Endodermal cell (in vitro differentiated cells): ENCODE measurements around the gene FAM162A. TPM values are rescaled to one million over a fixed set of nuclear protein-coding genes. Genes with fewer than 3 reads are reported as not detected.

Experiments used
- DNase-seq: peaks from one replicate; pipeline ENCODE4 v3.0.0-alpha.2; 2017
- H3K27ac ChIP-seq: 2 replicates; pipeline ENCODE4 v1.5.1; 2013; ENCODE audit warnings: mild to moderate bottlenecking, low read depth, low read length, moderate library complexity
- H3K27me3 ChIP-seq: 2 replicates; pipeline ENCODE4 v1.6.1; 2013; ENCODE audit warnings: mild to moderate bottlenecking, low read length, moderate library complexity; ENCODE audit not compliant: insufficient read depth, control insufficient read depth, poor library complexity, severe bottlenecking
- H3K36me3 ChIP-seq: 2 replicates; pipeline ENCODE4 v1.7.0; 2013; ENCODE audit warnings: mild to moderate bottlenecking, low read length, moderate library complexity; ENCODE audit not compliant: control insufficient read depth, insufficient read depth
- H3K4me1 ChIP-seq: one replicate; pipeline ENCODE4 v1.7.0; 2013; ENCODE audit warnings: low read length; ENCODE audit not compliant: control insufficient read depth, insufficient read depth
- H3K4me3 ChIP-seq: 2 replicates; pipeline ENCODE4 v1.5.1; 2013; ENCODE audit warnings: mild to moderate bottlenecking, low read length, moderate library complexity
- H3K9ac ChIP-seq: 2 replicates; pipeline ENCODE4 v1.6.1; 2013; ENCODE audit warnings: mild to moderate bottlenecking, low read length, moderate library complexity; ENCODE audit not compliant: poor library complexity, severe bottlenecking; ENCODE audit errors: extremely low read depth
- H3K9me3 ChIP-seq: 2 replicates; pipeline ENCODE4 v1.6.1; 2013; ENCODE audit warnings: mild to moderate bottlenecking, low read length, moderate library complexity; ENCODE audit not compliant: control insufficient read depth
- H3K27ac Mint-ChIP-seq: 2 replicates; pipeline ENCODE4 v1.8.0; 2020; ENCODE audit warnings: mixed read lengths
- H3K27me3 Mint-ChIP-seq: 2 replicates; pipeline ENCODE4 v1.8.0; 2021; ENCODE audit warnings: mild to moderate bottlenecking, mixed read lengths; ENCODE audit not compliant: insufficient read depth
- H3K36me3 Mint-ChIP-seq: 2 replicates; pipeline ENCODE4 v1.8.0; 2020; ENCODE audit warnings: low read depth, mixed read lengths
- H3K4me1 Mint-ChIP-seq: 2 replicates; pipeline ENCODE4 v1.8.0; 2020; ENCODE audit warnings: mixed read lengths
- H3K4me3 Mint-ChIP-seq: 2 replicates; pipeline ENCODE4 v1.8.0; 2020; ENCODE audit warnings: mild to moderate bottlenecking, moderate library complexity, mixed read lengths
- H3K9me3 Mint-ChIP-seq: 2 replicates; pipeline ENCODE4 v1.8.0; 2020; ENCODE audit warnings: mild to moderate bottlenecking, mixed read lengths
- CTCF ChIP-seq: fragments of 200-600 bp; sonication (generic); conservative IDR thresholded peaks from 2 replicates; pipeline ENCODE4 v1.5.0; 2021; ENCODE audit warnings: antibody characterized with exemption, mild to moderate bottlenecking
- WGBS, 2 experiments: methylation state at CpG; one replicate each; pipeline versions ENCODE4 v1.1.5 to v1.1.7; 2013; ENCODE audit warnings: missing lambda C conversion rate in 2 of 2, mixed read lengths in 1 of 2; ENCODE audit not compliant: insufficient coverage in 1 of 2, insufficient read length in 1 of 2; 5-methylcytosine and 5-hydroxymethylcytosine counted together
- total RNA-seq, 2 donors: library from RNA; stranded (reverse); fragmentation: NEBNext Ultra II Directional in 1 of 2; extraction: Animal tissue kit (Norgen Biotek cat#: 25700) in 1 of 2; gene quantifications; 2 replicates in 1 of 2; 3 replicates in 1 of 2; pipeline ENCODE4 v1.2.1, GENCODE V29; 2021

The FAM162A gene
- total RNA-seq, 2 donors from 2014 or later: 40.9 to 61.7 TPM

GRCh38 chr3:122427857-122428471 is 44.0 kb downstream of the FAM162A start:
- Histone ChIP-seq H3K9me3 (no peaks in the 10 kb centered on the region), H3K9ac (no peak overlapping the region), H3K27ac (no peak overlapping the region), H3K4me3 (no peak overlapping the region), H3K36me3 (peaks cover 94% of the 10 kb centered on the region), H3K27me3 (no peaks in the 10 kb centered on the region), H3K4me1 (no peaks in the 10 kb centered on the region)
- TF ChIP-seq CTCF: no peak
- H3K4me3 Mint-ChIP-seq: no peak overlapping the region
- H3K4me1 Mint-ChIP-seq: no peaks in the 10 kb centered on the region
- peaks cover 73% of the 10 kb centered on the region for H3K36me3 Mint-ChIP-seq
- 97% methylated on average over 2 of the region's 2 CpGs; no CpG with 5 or more reads in 1 of the 2 experiments for WGBS, 2 experiments
- no peaks in the 10 kb centered on the region for H3K9me3 Mint-ChIP-seq
- no peaks in the 10 kb centered on the region for H3K27me3 Mint-ChIP-seq
- no peak for DNase-seq
- H3K27ac Mint-ChIP-seq: no peak overlapping the region

- H3K27me3 ChIP-seq: no peaks in the 10 kb centered on the region
- TF ChIP-seq CTCF: no peak
- Mint-ChIP-seq H3K9me3 (peaks cover 3% of the 10 kb centered on the region), H3K4me1 (no peaks in the 10 kb centered on the region), H3K27me3 (no peaks in the 10 kb centered on the region), H3K4me3 (no peak overlapping the region), H3K36me3 (peaks cover 77% of the 10 kb centered on the region), H3K27ac (no peak overlapping the region)
- no peak overlapping the region for H3K4me3 ChIP-seq
- 100% methylated on average over 1 of the region's 2 CpGs; no CpG with 5 or more reads in 1 of the 2 experiments for WGBS, 2 experiments
- no peak for DNase-seq
- no peak overlapping the region for H3K9ac ChIP-seq
- H3K9me3 ChIP-seq: peaks cover 3% of the 10 kb centered on the region
- no peaks in the 10 kb centered on the region for H3K4me1 ChIP-seq
- peaks cover 92% of the 10 kb centered on the region for H3K36me3 ChIP-seq
- H3K27ac ChIP-seq: no peak overlapping the region
Observed at GRCh38 chr3:122430371-122430770, 46.4 kb downstream of the FAM162A start.

GRCh38 chr3:122435950-122436349 is 52.0 kb downstream of the FAM162A start:
- H3K4me3 Mint-ChIP-seq: no peak overlapping the region
- Histone ChIP-seq H3K9ac (no peak overlapping the region), H3K4me3 (peak overlapping the region; percentile 55), H3K27ac (no peak overlapping the region), H3K4me1 (no peaks in the 10 kb centered on the region), H3K27me3 (no peaks in the 10 kb centered on the region), H3K9me3 (peaks cover 47% of the 10 kb centered on the region), H3K36me3 (peaks cover 89% of the 10 kb centered on the region)
- no peak for DNase-seq
- H3K27me3 Mint-ChIP-seq: no peaks in the 10 kb centered on the region
- peaks cover 88% of the 10 kb centered on the region for H3K36me3 Mint-ChIP-seq
- WGBS, 2 experiments: 98 to 99% methylated on average over 5 to 9 of the region's 9 CpGs
- H3K27ac Mint-ChIP-seq: no peak overlapping the region
- TF ChIP-seq CTCF: no peak
- peaks cover 31% of the 10 kb centered on the region for H3K9me3 Mint-ChIP-seq
- H3K4me1 Mint-ChIP-seq: no peaks in the 10 kb centered on the region
